Colon (tissue), 2 donors: ENCODE measurements around the gene PTPRD.

ENCODE experiments used
- FAIRE-seq: peaks from 2 replicates; lab custom pipeline; 2012; peaks lifted over from hg19 to GRCh38; lab: Jason Lieb, UNC
- donor health status: control.
- donor health status: control.

The PTPRD gene

DNA sequence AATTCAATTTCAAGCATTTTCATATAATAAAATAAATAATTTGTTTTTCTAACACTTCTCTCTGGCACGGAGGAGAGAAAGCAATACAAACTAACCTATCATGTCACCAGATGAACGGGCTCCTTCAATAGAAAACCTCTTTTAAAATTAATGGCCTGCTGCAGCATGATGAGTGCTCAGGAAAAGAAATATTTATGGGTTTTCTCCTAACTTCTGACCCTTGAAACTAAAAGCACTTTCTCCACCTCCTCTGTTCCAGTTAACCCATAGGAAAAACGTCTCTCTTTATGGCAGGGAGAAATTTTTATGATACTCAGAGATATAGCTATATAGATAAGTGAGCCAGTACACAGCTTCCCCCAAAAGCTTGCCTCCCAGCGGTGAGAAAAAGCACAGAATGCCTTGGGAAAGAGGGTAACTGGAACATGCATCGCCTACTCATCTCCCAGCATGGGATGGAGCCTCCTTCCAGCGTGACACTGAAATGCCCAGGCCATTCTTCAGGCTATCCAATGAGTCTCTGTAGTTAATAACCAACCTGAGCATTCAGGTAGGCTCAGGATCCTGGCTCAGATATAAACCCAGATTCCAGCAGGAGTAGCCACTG lies 1850.2 kb downstream of the PTPRD start:
- no peak for FAIRE-seq

DNA sequence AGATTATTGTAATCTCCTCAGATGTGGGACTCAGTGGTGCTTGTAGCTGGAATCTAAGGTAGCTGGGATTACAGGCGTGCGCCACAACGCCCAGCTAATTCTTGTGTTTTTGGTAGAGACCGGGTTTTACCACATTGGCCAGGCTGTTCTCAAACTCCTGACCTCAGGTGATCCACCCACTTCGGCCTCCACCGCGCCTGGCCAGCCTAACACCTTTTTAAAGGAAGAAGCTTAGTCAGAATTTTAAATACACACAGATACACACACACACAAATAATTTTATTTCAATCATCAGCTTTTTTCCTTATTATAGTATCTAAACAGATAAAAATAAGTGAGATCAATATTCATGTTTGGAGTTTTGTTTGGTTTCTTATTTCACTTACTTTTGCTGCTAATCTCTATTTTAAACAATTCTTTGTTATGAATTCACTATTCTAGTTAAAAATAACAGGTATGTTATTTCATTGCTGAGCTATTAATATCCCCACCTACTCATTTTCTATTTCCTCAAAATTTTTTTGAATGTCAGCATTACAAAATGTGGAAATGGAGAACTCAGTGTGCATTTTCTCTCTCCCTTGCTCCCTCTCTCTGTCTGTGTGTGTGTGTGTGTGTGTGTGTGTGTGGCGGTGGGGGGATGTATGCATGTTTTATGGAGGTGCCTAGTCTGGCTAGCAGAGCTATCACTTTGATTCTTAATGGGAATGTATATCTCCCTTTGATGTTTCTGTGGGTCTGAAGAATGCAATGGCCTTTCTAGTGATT lies 1852.6 kb downstream of the PTPRD start:
- no peak for FAIRE-seq

DNA sequence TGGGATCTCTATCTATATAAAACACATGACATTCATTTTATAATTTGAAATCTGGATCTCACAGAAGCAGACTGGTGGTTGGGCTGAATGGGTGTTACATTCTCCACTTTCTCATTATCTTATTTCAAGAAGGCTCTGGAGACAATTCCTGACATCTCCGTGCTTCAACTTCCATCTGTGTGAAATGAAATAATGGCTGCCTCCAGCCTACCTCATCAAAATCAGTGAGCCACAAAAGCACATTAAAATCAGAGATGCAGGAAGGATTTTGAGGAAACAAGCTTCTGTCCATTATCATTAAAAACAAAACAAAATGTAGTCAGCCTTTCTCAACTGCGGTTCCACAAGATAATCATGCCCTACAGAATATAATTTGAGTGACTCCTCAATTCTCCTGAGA lies 1854.9 kb downstream of the PTPRD start:
- no peak for FAIRE-seq

DNA sequence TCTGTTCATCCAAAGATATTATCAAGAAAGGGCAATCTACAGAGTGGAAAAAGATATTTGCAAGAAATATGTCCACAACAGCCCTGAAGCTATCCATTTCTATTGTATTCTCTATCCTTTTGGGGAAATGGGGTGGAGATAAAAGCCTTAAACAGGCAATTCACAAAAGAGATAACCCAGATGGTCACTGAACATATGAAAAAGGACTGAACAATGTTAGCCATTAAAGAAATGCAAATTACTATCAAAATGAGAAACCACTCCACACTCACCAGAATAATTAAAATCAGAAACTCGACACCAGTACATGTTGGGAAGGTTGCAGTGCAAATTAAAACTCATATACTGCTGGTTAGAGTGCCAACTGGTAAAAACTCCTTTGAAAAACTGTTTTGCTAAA lies 1858.1 kb downstream of the PTPRD start:
- no peak for FAIRE-seq

DNA sequence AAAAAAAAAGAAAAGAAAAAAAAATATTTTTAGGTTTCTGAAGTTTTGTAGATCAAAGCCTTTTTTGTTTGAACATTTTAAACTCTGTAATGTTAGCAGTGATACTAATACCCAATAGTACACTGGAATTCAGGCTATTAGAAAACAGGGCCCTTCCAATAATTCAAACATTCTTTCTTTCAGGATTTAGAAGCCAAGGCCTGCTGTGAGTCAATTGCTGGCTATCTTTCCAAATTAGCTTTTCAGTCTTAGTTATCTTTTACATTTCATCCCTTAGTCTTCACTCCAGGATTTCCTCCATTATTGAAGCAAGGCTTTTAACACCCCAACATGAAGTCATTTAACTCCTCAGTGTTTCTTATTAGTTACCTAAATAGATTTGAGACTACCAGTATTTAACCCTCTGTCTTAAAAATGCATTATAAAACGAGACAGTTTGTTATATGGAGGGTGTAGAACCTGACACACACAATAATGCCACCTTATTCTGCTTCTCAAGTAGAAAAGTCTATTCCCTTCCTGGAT lies 1861.3 kb downstream of the PTPRD start:
- FAIRE-seq = no peak

DNA sequence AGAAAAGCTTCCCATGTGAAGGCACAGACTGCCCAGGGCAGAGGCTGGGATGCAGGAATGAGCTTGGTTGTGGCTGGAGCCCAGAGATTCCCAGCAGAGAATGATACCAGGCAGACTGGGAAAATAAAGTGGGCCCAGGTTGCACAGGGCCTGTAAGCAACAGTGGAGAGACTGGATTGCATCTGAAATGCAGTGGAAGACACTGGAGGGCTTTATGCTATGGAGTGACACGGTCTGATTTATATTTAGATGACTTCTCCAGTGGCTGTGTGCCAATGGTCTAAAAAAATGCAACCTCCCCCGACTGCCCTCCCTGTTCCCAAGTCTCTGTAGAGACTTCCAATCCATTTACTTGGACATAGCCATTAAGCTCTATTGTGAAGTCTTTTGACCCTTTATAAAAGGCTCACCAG lies 1862.2 kb downstream of the PTPRD start:
- FAIRE-seq = no peak

DNA sequence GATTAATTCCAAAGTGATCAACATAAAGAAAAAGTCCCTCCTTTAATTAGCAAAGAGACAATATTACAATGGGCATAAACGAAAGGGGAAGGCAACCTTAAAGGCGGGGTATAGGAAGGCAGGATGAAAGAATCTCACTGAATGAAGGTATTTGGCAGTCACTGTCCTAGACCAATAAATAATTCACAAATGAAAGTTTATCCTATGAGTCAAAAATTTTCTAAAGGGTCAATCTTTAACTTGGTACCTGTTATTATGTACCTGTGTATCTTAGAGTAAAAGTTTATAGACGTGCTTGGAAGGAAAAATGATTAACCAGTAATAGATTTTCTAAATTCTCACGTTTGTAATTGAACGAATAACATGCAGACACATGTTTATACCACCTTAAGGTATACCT lies 1867.5 kb downstream of the PTPRD start:
- FAIRE-seq = no peak

DNA sequence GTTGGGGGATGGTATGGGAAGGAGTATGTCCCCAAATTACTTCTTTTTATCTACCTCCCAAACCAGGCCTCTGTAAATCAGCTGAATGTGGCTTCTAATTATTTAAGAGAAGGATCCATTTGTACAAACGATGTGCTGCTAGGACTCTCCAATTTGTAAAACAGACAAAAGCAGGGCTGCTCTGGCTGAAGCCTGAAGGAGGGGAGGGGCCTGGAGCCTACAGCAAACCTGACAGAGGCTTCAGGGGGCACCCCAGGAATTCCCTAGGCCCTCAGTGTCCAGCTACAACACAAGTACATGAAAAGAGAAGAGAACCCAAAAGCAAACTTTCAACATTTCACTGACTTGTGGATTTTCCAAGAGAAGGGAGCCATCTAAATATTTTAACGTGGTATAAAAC lies 1873.9 kb downstream of the PTPRD start:
- FAIRE-seq = no peak

DNA sequence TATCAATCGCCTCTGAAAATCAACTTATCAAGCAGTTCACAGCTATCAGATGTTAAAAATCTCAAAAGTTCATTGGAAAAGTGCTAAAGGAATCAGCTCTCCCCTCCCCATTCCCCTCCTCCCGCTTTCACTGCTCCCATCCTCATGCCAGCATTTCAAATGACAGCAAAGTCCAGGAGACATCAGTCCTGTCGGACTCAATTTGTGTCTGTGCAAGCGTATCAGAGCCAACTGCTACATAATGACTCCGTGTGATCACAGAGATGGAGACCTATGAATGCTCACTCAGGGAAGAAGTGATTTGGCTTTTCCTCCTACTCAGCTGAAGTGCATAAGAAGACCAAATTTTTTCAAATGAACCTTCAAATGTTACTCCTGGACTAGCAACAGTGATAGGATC lies 1876.0 kb downstream of the PTPRD start:
- FAIRE-seq = no peak

DNA sequence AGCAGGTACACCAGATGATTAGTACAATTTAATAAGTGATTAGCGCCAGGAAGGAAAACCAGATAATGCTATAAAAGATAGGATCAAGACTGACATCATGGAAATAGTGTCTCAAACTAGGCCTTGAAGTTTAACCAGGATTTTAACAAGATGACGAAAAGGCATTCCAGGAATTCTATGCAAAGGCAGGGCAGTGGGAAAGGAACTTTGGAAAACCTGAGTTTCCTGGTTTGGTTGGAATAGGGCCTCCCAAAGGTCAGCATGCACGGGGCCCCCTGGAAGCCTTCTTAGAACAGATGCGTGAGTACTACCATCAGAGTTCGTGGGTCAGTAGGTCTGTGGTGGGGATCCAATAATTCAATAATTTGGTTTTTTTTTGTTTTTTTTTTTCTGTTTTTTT lies 1878.0 kb downstream of the PTPRD start:
- no peak for FAIRE-seq

DNA sequence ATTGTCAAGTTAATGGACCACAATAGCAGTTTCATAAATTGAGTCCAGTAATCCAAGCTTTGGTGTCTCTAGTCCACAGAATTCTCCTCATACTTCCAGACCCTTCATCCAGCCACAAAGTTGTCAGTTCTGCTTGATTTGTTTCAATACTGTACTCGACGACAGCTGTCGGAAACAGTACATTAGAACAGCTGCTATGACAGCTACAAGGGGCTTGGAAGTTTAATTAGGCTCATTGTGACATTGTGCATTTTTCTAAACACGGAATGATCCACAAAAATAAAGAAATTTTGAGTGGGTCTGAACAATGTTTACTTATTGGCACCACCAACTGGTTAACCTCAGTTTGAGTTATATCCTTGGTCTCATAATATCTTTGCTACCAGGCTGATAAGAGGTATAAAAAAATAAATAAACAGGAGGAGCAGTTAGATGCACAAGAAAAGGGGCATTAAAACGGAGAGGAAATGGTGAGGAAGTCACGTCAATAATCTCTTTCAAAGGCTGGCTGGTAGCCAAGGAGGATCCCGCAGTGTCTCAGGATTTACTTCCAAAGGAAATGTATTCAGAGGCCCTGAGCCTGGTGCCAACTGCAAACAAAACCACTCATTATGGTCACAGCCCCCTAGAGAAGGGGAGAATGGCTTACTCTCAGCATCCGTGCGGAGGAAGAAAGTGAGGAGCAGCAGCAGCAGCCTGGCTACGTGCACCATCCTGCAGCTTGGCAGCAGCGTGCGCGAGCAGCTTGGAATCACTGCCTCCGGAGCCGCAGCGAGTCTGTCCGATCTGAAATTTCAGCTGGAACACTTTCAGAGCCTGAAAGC lies 1879.5 kb downstream of the PTPRD start:
- FAIRE-seq = no peak

DNA sequence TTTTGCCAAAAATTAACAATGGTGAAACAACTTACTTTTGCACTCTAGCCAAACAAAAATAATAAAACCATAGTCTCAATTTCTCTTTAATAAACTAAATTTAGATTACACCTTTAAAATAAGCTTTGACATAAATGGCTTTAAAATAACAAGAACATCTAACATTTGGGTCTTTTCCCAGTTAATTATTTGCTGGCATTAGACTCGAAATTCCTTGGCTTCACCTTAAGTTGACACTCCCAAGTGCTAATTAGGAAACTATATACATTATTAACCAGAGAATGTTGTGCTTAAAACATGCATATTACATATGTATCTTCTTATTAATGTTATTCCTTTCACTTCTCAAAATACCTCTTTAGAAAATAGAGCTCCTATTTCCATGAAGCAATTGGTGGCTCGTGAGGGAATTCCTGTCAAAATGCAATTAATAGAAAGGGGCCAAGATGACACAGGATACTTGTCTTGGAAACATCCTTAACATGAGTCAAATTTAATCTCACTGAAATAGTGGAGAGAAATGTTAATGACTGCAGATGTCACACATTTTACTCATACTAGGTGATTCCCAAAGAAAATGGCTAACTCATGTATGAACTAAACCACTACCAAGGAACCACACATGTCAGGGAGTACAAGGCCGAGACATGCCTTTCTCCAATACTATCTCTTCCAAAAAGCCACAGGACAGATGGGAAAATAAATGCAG lies 1880.3 kb downstream of the PTPRD start:
- no peak for FAIRE-seq

DNA sequence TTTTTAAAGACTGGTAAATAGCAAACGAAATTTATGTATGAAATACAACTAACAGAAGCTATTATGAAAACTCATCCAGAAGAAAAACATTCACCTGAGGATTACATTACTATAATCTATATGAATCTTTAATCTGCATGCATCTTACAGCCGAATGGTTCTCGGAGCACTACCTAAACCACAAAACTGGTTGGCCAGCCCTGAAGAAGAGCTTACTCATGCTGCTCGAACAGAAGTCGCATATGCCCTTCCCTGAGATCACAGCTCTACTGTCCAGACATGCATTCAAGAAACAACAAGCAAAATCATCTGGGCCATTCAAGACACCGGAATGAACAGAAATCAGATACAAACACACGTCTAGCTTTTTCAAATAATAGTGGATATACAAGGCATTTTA lies 1882.2 kb downstream of the PTPRD start:
- no peak for FAIRE-seq

DNA sequence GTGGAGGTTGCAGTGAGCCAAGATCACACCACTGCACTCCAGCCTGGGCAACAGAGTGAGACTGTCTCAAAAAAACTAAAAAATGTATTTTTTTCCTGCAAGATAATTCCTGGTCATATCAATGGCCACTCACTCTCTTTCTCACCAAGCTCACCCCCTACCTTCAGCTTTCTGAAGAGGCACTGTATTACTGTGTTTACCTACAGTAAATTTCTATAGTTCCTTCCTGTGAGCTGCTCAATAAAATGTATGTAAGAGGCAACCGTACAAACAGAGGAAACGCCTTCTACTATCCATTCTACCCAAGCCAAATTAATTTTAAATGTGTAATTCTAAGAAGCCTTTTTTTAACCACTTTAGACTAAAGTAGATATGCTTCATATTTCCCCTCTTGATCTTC lies 1883.9 kb downstream of the PTPRD start:
- no peak for FAIRE-seq

DNA sequence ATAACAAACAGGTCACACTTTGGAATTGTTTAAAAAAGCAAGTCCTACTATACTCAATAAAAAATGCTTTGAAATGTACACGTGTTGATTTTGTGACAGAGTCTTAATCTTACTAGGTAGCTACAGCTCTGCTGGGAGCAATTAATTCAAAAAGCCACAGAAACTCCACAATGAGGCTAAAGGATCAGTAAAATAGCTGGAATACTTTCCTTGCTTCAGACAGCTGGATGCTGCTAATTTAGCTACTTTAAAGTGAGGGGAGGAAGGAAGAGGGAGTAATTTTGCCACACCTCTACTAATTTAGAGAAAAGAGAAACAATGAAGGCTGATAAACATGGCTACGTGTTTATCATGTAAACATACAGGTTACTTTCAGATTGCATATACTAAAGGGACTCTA lies 1885.6 kb downstream of the PTPRD start:
- no peak for FAIRE-seq

DNA sequence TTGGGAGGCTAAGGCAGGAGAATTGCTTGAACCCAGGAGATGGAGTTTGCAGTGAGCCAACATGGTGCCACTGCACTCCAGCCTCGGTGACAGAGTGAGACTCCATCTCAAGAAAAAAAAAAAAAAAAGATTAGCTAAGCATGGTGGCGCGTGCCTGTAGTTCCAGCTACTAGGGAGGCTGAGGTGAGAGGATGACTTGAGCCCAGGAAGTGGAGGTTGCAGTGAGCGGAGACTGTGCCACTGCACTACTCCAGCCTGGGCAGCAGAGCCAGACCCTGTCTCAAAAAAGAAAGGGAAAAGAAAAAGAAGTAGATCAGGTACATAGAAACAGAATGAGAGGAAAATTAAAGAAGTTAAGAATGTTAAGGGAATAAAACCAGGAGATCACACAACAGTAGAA lies 1886.1 kb downstream of the PTPRD start:
- no peak for FAIRE-seq

DNA sequence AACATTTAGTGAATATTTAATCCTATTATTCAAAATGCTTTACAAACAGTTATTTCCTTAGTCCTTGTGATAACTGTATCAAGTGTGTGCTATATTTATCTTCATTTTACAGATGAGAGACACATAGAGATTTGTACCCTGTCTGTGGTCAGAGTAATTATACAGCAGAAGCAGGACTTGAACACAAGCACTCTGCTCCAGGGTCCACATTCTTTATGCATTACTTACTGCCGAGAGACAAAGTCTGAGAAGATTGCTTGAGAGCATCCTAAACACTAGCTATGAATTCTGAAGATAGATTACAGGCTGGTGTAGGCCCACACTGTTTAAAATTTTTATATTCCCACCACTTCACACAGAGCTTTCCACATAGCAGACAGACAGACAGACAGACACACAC lies 1887.2 kb downstream of the PTPRD start:
- no peak for FAIRE-seq

DNA sequence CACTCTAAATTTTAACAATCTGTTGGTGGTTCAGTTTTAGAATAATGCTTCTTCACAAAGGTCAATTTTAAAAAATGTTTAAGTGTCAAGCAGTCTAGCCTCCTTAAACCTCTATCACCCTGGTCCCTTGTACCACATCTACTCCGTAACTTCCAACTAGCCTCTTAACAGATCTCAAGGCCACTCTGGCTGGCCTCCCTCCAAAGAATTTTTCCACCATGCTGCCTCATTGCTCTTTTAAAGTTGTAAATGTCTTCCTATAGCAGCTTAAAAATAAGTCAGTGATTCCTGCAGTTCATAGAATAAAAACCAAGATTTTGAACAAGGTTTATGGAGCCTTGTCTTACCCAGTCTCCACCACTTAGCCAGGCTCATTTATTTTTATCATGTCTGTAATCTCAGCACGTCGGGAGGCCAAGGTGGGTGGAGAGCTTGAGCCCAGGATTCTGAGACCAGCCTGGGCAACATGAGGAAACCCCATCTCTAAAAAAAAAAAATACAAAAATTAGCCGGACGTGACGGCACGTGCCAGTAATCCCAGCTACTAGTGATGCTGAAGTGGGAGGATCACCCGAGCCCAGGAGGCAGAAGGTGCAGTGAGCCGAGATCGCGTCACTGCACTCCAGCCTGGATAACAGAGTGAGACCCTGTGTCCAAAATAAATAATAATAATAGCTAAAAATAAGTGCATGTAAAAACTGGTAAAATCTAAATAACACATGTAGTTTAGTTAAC lies 1888.4 kb downstream of the PTPRD start:
- FAIRE-seq = no peak

DNA sequence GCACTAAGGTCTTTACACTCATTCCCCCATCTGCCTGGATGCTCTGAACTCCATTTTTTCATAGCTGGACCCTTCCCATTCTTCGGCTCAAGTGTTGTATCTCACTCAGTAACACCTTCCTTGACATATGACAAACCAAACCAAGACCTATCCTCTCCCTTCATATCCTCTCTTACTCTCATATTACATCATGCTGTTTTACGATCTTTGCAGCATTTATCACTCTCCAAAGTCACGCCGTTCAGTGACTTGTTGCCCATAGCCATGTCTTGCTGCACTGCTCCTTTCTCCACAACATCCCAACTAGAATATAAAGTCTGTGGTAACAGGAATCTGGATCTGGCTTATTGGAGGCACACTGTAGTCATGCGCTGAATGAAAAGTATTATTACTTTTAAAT lies 1889.6 kb downstream of the PTPRD start:
- no peak for FAIRE-seq

DNA sequence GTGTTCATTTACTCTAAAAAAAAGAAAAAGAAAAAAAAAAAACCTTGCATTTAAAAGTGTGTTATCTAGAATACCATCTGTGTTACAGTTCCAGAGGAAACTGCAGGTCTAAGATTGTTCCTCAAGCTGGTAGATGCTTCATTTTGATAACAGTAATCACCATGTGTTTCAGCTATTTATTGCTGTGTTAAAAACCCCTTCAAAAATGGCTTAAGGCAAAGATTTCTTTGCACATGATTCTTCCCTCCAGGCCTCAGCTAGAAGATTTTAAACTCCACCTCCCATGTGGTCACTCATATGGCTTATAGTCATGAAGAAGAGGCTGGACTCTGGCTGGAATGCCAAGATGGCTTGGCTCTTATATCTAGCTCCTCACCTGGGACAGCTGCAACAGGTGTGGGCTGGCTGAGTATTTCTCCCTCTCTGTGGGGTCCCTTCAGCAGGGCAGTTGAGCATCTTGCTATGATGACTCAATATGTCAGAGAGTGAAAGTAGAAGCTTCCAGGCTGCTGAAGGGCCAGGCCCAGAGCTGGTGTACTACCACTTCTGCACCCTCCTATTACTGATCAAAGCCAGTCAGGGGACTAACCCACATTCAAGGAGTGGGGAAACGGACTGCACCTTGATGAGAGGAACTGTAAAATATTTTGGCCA lies 1892.8 kb downstream of the PTPRD start:
- FAIRE-seq = no peak

DNA sequence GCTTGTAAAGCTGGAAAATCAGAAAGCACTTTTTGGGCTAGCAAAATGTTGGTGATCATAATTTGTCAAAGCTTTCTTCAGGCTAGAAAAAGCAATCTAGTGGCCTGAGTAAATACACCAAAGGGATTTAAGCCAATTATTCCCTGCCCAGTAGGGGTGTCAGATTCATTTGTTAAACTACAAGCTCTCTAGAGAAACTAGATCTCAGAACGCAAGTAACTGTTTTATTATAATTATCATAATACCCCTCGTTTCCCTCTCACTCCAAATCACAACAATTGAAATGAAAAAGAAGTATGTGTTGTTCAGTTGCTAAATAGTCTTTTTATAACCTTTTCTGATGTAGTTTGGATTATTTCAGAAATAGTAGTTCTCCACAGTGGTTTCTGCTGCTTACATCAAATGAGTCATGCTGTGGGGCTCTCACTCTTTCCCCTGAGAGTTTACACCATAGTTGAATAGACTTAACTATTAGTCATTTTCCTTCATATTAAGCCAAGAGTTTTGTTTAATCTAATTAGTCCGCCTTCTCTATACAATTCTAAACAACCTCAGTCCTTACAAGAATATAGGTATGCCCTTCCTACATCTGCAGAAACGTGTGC lies 1894.6 kb downstream of the PTPRD start:
- no peak for FAIRE-seq
